C4-2B (cell line): ENCODE data around the gene PRELP.

ENCODE experiments used
- ZFX ChIP-seq: fragments of 450-650 bp; IDR thresholded peaks from 2 replicates; pipeline ENCODE4 v1.6.1; 2017
- TF ChIP-seq, protein P1 (sequence below): fragments of 450-650 bp; conservative IDR thresholded peaks from 2 replicates; pipeline ENCODE4 v1.5.1; 2017; ENCODE audit warnings: mild to moderate bottlenecking

DNA sequence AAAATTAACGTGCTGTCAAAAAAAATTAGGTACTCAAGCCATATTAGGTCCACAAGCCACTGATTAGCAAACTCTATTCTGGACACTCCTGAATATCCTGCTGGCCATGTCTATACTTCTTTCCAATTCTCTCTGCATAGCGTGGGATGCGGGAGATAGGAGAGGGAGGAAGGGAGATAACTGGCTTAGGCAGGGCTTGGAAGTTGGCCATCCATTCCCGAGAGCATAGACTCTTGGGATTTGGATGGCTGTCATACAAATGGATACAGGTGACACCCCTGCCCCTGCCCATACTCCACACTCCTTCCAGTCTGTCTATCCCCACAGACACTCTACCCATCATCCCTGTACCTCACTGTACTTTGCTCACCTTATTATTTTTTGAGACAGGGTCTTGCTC lies 2.3 kb upstream of the PRELP start:
- TF ChIP-seq, protein P1, sequence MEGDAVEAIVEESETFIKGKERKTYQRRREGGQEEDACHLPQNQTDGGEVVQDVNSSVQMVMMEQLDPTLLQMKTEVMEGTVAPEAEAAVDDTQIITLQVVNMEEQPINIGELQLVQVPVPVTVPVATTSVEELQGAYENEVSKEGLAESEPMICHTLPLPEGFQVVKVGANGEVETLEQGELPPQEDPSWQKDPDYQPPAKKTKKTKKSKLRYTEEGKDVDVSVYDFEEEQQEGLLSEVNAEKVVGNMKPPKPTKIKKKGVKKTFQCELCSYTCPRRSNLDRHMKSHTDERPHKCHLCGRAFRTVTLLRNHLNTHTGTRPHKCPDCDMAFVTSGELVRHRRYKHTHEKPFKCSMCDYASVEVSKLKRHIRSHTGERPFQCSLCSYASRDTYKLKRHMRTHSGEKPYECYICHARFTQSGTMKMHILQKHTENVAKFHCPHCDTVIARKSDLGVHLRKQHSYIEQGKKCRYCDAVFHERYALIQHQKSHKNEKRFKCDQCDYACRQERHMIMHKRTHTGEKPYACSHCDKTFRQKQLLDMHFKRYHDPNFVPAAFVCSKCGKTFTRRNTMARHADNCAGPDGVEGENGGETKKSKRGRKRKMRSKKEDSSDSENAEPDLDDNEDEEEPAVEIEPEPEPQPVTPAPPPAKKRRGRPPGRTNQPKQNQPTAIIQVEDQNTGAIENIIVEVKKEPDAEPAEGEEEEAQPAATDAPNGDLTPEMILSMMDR, result no peak
- TF ChIP-seq ZFX, result no peak
